ENCODE measurements around the gene TDRD10. TPM values are rescaled to one million over a fixed set of nuclear protein-coding genes. Genes with fewer than 3 reads are reported as not detected.

TDRD10 gene
- total and polyA plus RNA-seq, 2 donors from 2014 or later, result 2.3 to 4.7 TPM

GRCh38 chr1:154550657-154551056 lies 48.6 kb downstream of the TDRD10 start:
- no peak overlapping the region for H3K4me3 ChIP-seq (ENCODE audit: low read length in 3 of 3)
- H3K9ac ChIP-seq (ENCODE audit: low read length in 3 of 3), result no peak overlapping the region
- H3K36me3 ChIP-seq (ENCODE audit: control insufficient read depth in 2 of 3, insufficient read depth in 3 of 3, low read length in 3 of 3), result peaks cover 13 to 67% (median 54%) of the 10 kb centered on the region in 3 donors
- no peak for TF ChIP-seq CTCF (IDR thresholded peaks at IDR 0.05; ENCODE audit: borderline replicate concordance, extremely low read depth, insufficient read depth)
- no peak for DNase-seq
- H3K27ac ChIP-seq (ENCODE audit: low read depth in 2 of 2, low read length in 2 of 2), result no peak overlapping the region
- H3K9me3 ChIP-seq (ENCODE audit: control insufficient read depth in 2 of 3, insufficient read depth in 1 of 3, low read length in 3 of 3), result no peaks in the 10 kb centered on the region
- no peaks in the 10 kb centered on the region for H3K27me3 ChIP-seq (ENCODE audit: control insufficient read depth, insufficient read depth, low read length)
- intact Hi-C loops (cut with DNase I), result no loop called here
- no peak for FAIRE-seq
- H3K4me1 ChIP-seq (ENCODE audit: control insufficient read depth in 2 of 3, insufficient read depth in 2 of 3, low read depth in 1 of 3, low read length in 3 of 3), result peaks cover 0 to 10% (median 5%) of the 10 kb centered on the region in 3 donors

GRCh38 chr1:154551474-154551873 lies 49.5 kb downstream of the TDRD10 start:
- DNase-seq (no peak), FAIRE-seq (no peak)
- intact Hi-C loops (cut with DNase I), result no loop called here
- H3K27ac ChIP-seq (ENCODE audit: low read depth in 2 of 2, low read length in 2 of 2), result no peak overlapping the region
- no peak overlapping the region for H3K9ac ChIP-seq (ENCODE audit: low read length in 3 of 3)
- H3K9me3 ChIP-seq (ENCODE audit: control insufficient read depth in 2 of 3, insufficient read depth in 1 of 3, low read length in 3 of 3), result no peaks in the 10 kb centered on the region
- peaks cover 13 to 72% (median 54%) of the 10 kb centered on the region in 3 donors for H3K36me3 ChIP-seq (ENCODE audit: control insufficient read depth in 2 of 3, insufficient read depth in 3 of 3, low read length in 3 of 3)
- no peaks in the 10 kb centered on the region for H3K27me3 ChIP-seq (ENCODE audit: control insufficient read depth, insufficient read depth, low read length)
- peaks cover 4 to 11% (median 7%) of the 10 kb centered on the region in 3 donors for H3K4me1 ChIP-seq (ENCODE audit: control insufficient read depth in 2 of 3, insufficient read depth in 2 of 3, low read depth in 1 of 3, low read length in 3 of 3)
- TF ChIP-seq CTCF (IDR thresholded peaks at IDR 0.05; ENCODE audit: borderline replicate concordance, extremely low read depth, insufficient read depth), result no peak
- no peak overlapping the region for H3K4me3 ChIP-seq (ENCODE audit: low read length in 3 of 3)

GRCh38 chr1:154552036-154552435 lies 50.0 kb downstream of the TDRD10 start:
- DNase-seq, result no peak
- Histone ChIP-seq H3K4me1 (ENCODE audit: control insufficient read depth in 2 of 3, insufficient read depth in 2 of 3, low read depth in 1 of 3, low read length in 3 of 3) (peaks cover 4 to 11% (median 10%) of the 10 kb centered on the region in 3 donors), H3K36me3 (ENCODE audit: control insufficient read depth in 2 of 3, insufficient read depth in 3 of 3, low read length in 3 of 3) (peaks cover 13 to 72% (median 54%) of the 10 kb centered on the region in 3 donors), H3K9me3 (ENCODE audit: control insufficient read depth in 2 of 3, insufficient read depth in 1 of 3, low read length in 3 of 3) (no peaks in the 10 kb centered on the region), H3K4me3 (ENCODE audit: low read length in 3 of 3) (no peak overlapping the region), H3K27me3 (ENCODE audit: control insufficient read depth, insufficient read depth, low read length) (no peaks in the 10 kb centered on the region), H3K27ac (ENCODE audit: low read depth in 2 of 2, low read length in 2 of 2) (no peak overlapping the region), H3K9ac (ENCODE audit: low read length in 3 of 3) (no peak overlapping the region)
- intact Hi-C loops (cut with DNase I), result no loop called here
- no peak for TF ChIP-seq CTCF (IDR thresholded peaks at IDR 0.05; ENCODE audit: borderline replicate concordance, extremely low read depth, insufficient read depth)
- no peak for FAIRE-seq
